DND-41 (cell line): ENCODE measurements around the gene GCHFR.

ENCODE experiments used
- EZH2 ChIP-seq: IDR thresholded peaks from 3 replicates; pipeline ENCODE4 v1.6.1; 2012; ENCODE audit warnings: borderline replicate concordance, low read depth, mild to moderate bottlenecking, moderate library complexity, low read length, inconsistent platforms; ENCODE audit not compliant: severe bottlenecking
- TF ChIP-seq, protein P1 (sequence below): IDR thresholded peaks from 2 replicates; pipeline ENCODE4 v1.5.1; 2012; ENCODE audit warnings: borderline replicate concordance, low read length, moderate library complexity, mild to moderate bottlenecking; ENCODE audit not compliant: poor library complexity, severe bottlenecking; ENCODE audit errors: extremely low read depth

DNA sequence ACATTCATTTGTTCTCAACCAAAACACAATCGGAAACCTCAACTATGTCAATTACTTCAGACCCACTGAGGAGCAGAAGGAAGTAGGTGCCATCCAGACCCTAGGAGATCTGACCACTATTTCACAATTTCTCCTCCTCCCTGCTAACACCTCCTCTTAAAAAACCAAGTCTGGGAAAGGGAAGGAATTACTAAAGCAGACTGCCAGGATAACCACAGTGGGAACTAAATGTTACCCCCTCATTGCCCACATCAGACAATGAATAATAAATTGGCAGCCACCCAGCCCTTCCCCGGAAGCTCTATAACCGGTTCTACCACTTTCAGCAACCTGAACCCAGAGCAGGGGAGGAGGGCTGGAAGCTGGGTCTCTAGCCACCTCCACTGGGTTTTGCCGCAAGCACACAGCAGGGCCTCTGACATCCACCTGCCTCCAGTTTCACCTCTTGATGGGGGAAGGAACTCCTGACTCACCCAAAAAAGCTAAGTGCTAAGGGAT is 23.5 kb downstream of the GCHFR start:
- TF ChIP-seq, protein P1, sequence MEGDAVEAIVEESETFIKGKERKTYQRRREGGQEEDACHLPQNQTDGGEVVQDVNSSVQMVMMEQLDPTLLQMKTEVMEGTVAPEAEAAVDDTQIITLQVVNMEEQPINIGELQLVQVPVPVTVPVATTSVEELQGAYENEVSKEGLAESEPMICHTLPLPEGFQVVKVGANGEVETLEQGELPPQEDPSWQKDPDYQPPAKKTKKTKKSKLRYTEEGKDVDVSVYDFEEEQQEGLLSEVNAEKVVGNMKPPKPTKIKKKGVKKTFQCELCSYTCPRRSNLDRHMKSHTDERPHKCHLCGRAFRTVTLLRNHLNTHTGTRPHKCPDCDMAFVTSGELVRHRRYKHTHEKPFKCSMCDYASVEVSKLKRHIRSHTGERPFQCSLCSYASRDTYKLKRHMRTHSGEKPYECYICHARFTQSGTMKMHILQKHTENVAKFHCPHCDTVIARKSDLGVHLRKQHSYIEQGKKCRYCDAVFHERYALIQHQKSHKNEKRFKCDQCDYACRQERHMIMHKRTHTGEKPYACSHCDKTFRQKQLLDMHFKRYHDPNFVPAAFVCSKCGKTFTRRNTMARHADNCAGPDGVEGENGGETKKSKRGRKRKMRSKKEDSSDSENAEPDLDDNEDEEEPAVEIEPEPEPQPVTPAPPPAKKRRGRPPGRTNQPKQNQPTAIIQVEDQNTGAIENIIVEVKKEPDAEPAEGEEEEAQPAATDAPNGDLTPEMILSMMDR: no peak
- TF ChIP-seq EZH2: no peak
